Liver (tissue), 9 donors: Measurements from ENCODE around the gene TRMT13. TPM values are rescaled to one million over a fixed set of nuclear protein-coding genes. Genes with fewer than 3 reads are reported as not detected.
A peak's percentile ranks its signal among the peaks of the same experiment; 100 is the strongest.
"Not testable (repeated sequence)": the region's sequence is repeated elsewhere in the genome, so short reads cannot be mapped to it uniquely, and the experiment has no call there.

Experiments used
- DNase-seq: peaks from one replicate; pipeline ENCODE4 v3.0.0-alpha.2; 2017; ENCODE audit warnings: low spot score
- H3K27ac ChIP-seq, 2 donors: one replicate each; pipeline ENCODE4 v1.7.0; 2013; ENCODE audit warnings: inconsistent platforms in 2 of 2, low read length in 2 of 2, control low read depth in 1 of 2, low read depth in 1 of 2, mild to moderate bottlenecking in 1 of 2
- H3K27me3 ChIP-seq, 4 donors: one replicate each; pipeline versions ENCODE4 v1.6.1 to v1.7.0; 2013; ENCODE audit warnings: low read length in 3 of 4, inconsistent platforms in 1 of 4, mild to moderate bottlenecking in 1 of 4, moderate library complexity in 1 of 4; ENCODE audit not compliant: control insufficient read depth in 4 of 4, insufficient read depth in 4 of 4
- H3K36me3 ChIP-seq, 4 donors: one replicate each; pipeline versions ENCODE4 v1.6.1 to v1.7.0; 2013; ENCODE audit warnings: low read length in 3 of 4, mild to moderate bottlenecking in 3 of 4, low read depth in 1 of 4, moderate library complexity in 1 of 4; ENCODE audit not compliant: control insufficient read depth in 4 of 4, insufficient read depth in 3 of 4
- H3K4me1 ChIP-seq, 4 donors: one replicate each; pipeline versions ENCODE4 v1.6.1 to v1.7.0; 2013; ENCODE audit warnings: low read length in 3 of 4, mild to moderate bottlenecking in 3 of 4, moderate library complexity in 1 of 4; ENCODE audit not compliant: control insufficient read depth in 4 of 4, insufficient read depth in 4 of 4
- H3K4me3 ChIP-seq, 3 donors: one replicate each; pipeline versions ENCODE4 v1.6.1 to v1.7.0; 2013; ENCODE audit warnings: low read length in 3 of 3, control low read depth in 1 of 3, low read depth in 1 of 3, mild to moderate bottlenecking in 1 of 3
- H3K9ac ChIP-seq, 2 donors: one replicate each; pipeline ENCODE4 v1.7.0; 2013; ENCODE audit warnings: low read length in 2 of 2, mild to moderate bottlenecking in 2 of 2, moderate library complexity in 2 of 2, control low read depth in 1 of 2, low read depth in 1 of 2
- H3K9me3 ChIP-seq, 4 donors: one replicate each; pipeline versions ENCODE4 v1.6.1 to v1.7.0; 2013; ENCODE audit warnings: low read length in 3 of 4; ENCODE audit not compliant: control insufficient read depth in 4 of 4
- EGR1 ChIP-seq, 2 donors: IDR thresholded peaks; 2 replicates each; pipeline ENCODE4 v1.6.1; 2016 to 2018; ENCODE audit warnings: antibody characterized with exemption in 2 of 2, low read depth in 2 of 2
- FOXA1 ChIP-seq: IDR thresholded peaks from 2 replicates; pipeline ENCODE4 v1.6.1; 2016; ENCODE audit warnings: antibody characterized with exemption
- FOXA2 ChIP-seq: IDR thresholded peaks from 2 replicates; pipeline ENCODE4 v1.6.1; 2016; ENCODE audit warnings: antibody characterized with exemption
- GABPA ChIP-seq, 2 donors: IDR thresholded peaks in 1 of 2; conservative IDR thresholded peaks in 1 of 2; 2 replicates each; pipeline ENCODE4 v1.6.1; 2016; ENCODE audit warnings: antibody characterized with exemption in 2 of 2, mild to moderate bottlenecking in 1 of 2, moderate library complexity in 1 of 2
- HNF4A ChIP-seq, 2 donors: conservative IDR thresholded peaks; 2 replicates each; pipeline ENCODE4 v1.6.1; 2016; ENCODE audit warnings: antibody characterized with exemption in 2 of 2, mild to moderate bottlenecking in 2 of 2
- JUND ChIP-seq, 2 donors: IDR thresholded peaks; 2 replicates each; pipeline ENCODE4 v1.6.1; 2016; ENCODE audit warnings: antibody characterized with exemption in 2 of 2
- NR2F2 ChIP-seq: IDR thresholded peaks from 2 replicates; pipeline ENCODE4 v1.6.1; 2016; ENCODE audit warnings: antibody characterized with exemption
- RAD21 ChIP-seq, 2 donors: IDR thresholded peaks; 2 replicates each; pipeline ENCODE4 v1.6.1; 2016; ENCODE audit warnings: antibody characterized with exemption in 2 of 2, mild to moderate bottlenecking in 2 of 2
- RXRA ChIP-seq, 2 donors: IDR thresholded peaks; 2 replicates each; pipeline ENCODE4 v1.6.1; 2017 to 2018; ENCODE audit warnings: antibody characterized with exemption in 2 of 2, mild to moderate bottlenecking in 1 of 2
- SP1 ChIP-seq: IDR thresholded peaks from 2 replicates; pipeline ENCODE4 v1.6.1; 2018; ENCODE audit warnings: antibody characterized with exemption, mild to moderate bottlenecking
- TAF1 ChIP-seq: conservative IDR thresholded peaks from 2 replicates; pipeline ENCODE4 v1.6.1; 2016; ENCODE audit warnings: antibody characterized with exemption, mild to moderate bottlenecking
- YY1 ChIP-seq: IDR thresholded peaks from 2 replicates; pipeline ENCODE4 v1.6.1; 2016; ENCODE audit warnings: antibody characterized with exemption, mild to moderate bottlenecking
- WGBS: extraction: QIAGEN DNeasy Blood & Tissue Kit; methylation state at CpG from one replicate; pipeline ENCODE4 v1.1.7; 2013; 5-methylcytosine and 5-hydroxymethylcytosine counted together
- polyA plus RNA-seq, 2 donors: library from polyadenylated mRNA; stranded (reverse) in 1 of 2; unstranded in 1 of 2; fragments of 200-250 nt in 1 of 2; fragments of >200 nt in 1 of 2; fragmentation: Nextera tagmentation in 1 of 2; extraction: Ambion mirVana in 1 of 2; gene quantifications; one replicate each; pipeline versions ENCODE4 v1.2.1 to v1.2.3, GENCODE V29; 2013 to 2015
- total RNA-seq, 2 donors: library from RNA; depleted of rRNA; stranded (reverse); fragments of >200 nt; gene quantifications; one replicate each; pipeline ENCODE4 v1.2.3, GENCODE V29; 2014
- TF ChIP-seq, protein P1 (sequence below): IDR thresholded peaks from 2 replicates; pipeline ENCODE4 v1.6.1; 2016; ENCODE audit warnings: antibody characterized with exemption
- TF ChIP-seq, protein P2 (sequence below): IDR thresholded peaks from 2 replicates; pipeline ENCODE4 v1.6.1; 2016; ENCODE audit warnings: antibody characterized with exemption
- TF ChIP-seq, protein P3 (sequence below): fragments of 150-350 bp; IDR thresholded peaks from 2 replicates; pipeline ENCODE4 v1.5.1; 2017; ENCODE audit warnings: improper control_type of control experiment, low read depth, low read length; ENCODE audit not compliant: missing input control
- TF ChIP-seq, protein P4 (sequence below): IDR thresholded peaks from 2 replicates; pipeline ENCODE4 v1.6.1; 2016; ENCODE audit warnings: antibody characterized with exemption
- donor health status: healthy.
- donor health status: healthy.
- donor health status: healthy.
- donor health status: healthy.
- donor health status: healthy.

The TRMT13 gene
- total and polyA plus RNA-seq, 4 donors = 3.5 to 11.2 (median 9.3) TPM

DNA sequence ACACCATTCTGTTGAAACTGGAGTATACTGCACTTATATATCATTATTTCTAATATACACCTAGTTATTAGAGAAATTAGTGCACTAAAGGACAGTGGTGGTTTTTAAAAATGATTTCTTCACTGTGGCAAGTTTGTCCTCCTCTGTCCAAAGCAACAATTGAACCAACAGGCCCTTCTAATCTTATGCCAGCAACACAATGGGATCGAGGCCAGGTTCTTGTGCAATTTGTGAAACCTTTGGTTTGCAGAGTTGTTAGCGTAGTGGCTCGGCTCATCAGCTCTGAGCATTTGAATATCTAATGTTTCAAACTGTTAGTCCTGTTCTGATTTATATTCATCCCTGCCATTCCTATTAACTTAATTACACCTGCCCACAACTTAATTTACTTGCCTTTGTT lies 54.9 kb downstream of the TRMT13 start (continued):
- TF ChIP-seq, protein P1, sequence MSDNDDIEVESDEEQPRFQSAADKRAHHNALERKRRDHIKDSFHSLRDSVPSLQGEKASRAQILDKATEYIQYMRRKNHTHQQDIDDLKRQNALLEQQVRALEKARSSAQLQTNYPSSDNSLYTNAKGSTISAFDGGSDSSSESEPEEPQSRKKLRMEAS = peak; percentile 27
- peak; percentile 33 to 49 for TF ChIP-seq RAD21 (IDR thresholded peaks at IDR 0.05)
- peak in 1 of 2 donors; percentile 35 for TF ChIP-seq JUND (IDR thresholded peaks at IDR 0.05)

DNA sequence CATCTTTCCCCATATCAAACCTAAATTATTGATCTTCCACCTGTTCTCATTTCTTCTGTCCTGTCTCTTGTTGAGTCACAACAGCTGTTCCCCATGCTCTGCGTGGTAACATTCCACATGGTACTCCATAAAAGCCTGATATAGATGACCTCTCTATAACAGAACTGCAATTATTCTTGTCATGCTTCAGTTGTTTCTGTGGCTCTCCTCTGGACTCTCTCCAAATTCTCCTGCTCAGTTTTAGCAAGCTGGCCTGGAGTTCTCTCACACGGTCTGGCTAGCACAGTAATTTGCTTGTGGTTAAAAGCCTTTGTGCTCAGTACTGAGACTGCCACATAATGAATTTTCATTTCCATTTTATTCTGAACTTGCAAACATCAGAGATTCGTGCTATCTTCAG lies 55.7 kb downstream of the TRMT13 start:
- H3K9me3 ChIP-seq = no peaks in the 10 kb centered on the region
- H3K4me3 ChIP-seq = no peak overlapping the region
- H3K4me1 ChIP-seq = peaks cover 5 to 22% (median 15%) of the 10 kb centered on the region in 4 donors
- H3K36me3 ChIP-seq = peaks cover 0 to 3% (median 0%) of the 10 kb centered on the region in 4 donors
- no peaks in the 10 kb centered on the region for H3K27me3 ChIP-seq
- 27% methylated on average over 3 of the region's 3 CpGs for WGBS
- peak overlapping the region; percentile 10 to 42 for H3K27ac ChIP-seq
- TF ChIP-seq, protein P2, sequence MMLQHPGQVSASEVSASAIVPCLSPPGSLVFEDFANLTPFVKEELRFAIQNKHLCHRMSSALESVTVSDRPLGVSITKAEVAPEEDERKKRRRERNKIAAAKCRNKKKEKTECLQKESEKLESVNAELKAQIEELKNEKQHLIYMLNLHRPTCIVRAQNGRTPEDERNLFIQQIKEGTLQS = no peak
- TF ChIP-seq RXRA (IDR thresholded peaks at IDR 0.05) (no peak), FOXA1 (no peak), RAD21 (IDR thresholded peaks at IDR 0.05) (no peak), SP1 (no peak), EGR1 (IDR thresholded peaks at IDR 0.05; ENCODE audit: low read depth in 2 of 2) (no peak), GABPA (IDR thresholded peaks at IDR 0.05 in 1 of 2, conservative IDR thresholded peaks at IDR 0.05 in 1 of 2) (no peak), YY1 (no peak), TAF1 (no peak), JUND (IDR thresholded peaks at IDR 0.05) (no peak), NR2F2 (no peak), HNF4A (conservative IDR thresholded peaks at IDR 0.05) (no peak), FOXA2 (no peak)
- TF ChIP-seq, protein P1 = no peak
- TF ChIP-seq, protein P3, sequence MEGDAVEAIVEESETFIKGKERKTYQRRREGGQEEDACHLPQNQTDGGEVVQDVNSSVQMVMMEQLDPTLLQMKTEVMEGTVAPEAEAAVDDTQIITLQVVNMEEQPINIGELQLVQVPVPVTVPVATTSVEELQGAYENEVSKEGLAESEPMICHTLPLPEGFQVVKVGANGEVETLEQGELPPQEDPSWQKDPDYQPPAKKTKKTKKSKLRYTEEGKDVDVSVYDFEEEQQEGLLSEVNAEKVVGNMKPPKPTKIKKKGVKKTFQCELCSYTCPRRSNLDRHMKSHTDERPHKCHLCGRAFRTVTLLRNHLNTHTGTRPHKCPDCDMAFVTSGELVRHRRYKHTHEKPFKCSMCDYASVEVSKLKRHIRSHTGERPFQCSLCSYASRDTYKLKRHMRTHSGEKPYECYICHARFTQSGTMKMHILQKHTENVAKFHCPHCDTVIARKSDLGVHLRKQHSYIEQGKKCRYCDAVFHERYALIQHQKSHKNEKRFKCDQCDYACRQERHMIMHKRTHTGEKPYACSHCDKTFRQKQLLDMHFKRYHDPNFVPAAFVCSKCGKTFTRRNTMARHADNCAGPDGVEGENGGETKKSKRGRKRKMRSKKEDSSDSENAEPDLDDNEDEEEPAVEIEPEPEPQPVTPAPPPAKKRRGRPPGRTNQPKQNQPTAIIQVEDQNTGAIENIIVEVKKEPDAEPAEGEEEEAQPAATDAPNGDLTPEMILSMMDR = no peak
- TF ChIP-seq, protein P4, sequence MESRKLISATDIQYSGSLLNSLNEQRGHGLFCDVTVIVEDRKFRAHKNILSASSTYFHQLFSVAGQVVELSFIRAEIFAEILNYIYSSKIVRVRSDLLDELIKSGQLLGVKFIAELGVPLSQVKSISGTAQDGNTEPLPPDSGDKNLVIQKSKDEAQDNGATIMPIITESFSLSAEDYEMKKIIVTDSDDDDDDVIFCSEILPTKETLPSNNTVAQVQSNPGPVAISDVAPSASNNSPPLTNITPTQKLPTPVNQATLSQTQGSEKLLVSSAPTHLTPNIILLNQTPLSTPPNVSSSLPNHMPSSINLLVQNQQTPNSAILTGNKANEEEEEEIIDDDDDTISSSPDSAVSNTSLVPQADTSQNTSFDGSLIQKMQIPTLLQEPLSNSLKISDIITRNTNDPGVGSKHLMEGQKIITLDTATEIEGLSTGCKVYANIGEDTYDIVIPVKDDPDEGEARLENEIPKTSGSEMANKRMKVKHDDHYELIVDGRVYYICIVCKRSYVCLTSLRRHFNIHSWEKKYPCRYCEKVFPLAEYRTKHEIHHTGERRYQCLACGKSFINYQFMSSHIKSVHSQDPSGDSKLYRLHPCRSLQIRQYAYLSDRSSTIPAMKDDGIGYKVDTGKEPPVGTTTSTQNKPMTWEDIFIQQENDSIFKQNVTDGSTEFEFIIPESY = no peak
- DNase-seq = no peak
- H3K9ac ChIP-seq = peak overlapping the region in 1 of 2 donors; percentile 61

DNA sequence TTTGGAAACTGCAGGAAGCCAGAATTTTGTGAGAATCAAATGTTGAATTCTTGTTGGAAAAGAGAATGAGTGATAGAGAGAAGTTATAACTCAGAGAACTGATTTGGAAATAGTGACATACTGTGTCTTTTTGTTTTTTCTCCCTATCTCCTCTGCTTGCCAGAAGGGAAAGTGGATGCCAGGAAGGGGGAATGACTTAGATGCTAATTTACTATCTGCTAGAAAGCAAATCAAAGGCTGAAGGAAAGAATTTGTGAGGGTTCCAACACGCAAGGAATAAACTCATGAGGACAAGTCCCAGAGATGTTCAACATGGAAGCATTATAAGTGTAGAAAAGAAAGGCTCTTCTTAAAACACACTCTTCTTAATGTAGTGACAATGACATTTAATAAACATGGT lies 65.6 kb downstream of the TRMT13 start:
- no peak overlapping the region for H3K4me3 ChIP-seq
- H3K36me3 ChIP-seq = peaks cover 6 to 31% (median 28%) of the 10 kb centered on the region in 4 donors
- H3K9me3 ChIP-seq = no peaks in the 10 kb centered on the region
- no peaks in the 10 kb centered on the region for H3K4me1 ChIP-seq
- no peak overlapping the region for H3K27ac ChIP-seq
- TF ChIP-seq, protein P1 = no peak
- TF ChIP-seq GABPA (IDR thresholded peaks at IDR 0.05 in 1 of 2, conservative IDR thresholded peaks at IDR 0.05 in 1 of 2) = no peak
- 95% methylated on average over 1 of the region's 1 CpG for WGBS
- no peak overlapping the region for H3K9ac ChIP-seq
- DNase-seq = no peak
- H3K27me3 ChIP-seq = no peaks in the 10 kb centered on the region

DNA sequence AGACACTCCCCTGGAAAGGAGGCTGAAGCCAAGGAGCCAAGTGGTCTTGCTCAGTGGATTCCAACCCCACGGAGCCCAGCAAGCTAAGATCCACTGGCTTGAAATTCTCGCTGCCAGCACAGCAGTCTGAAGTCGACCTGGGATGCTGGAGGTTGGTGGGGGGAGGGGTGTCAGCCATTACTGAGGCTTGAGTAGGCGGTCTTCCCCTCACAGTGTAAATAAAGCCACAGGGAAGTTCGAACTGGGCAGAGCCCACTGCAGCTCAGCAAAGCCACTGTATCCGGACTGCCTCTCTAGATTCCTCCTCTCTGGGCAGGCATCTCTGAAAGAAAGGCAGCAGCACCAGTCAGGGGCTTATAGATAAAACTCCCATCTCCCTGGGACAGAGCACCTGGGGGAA lies 67.1 kb downstream of the TRMT13 start:
- H3K27me3 ChIP-seq, H3K4me1 ChIP-seq, H3K9ac ChIP-seq, H3K9me3 ChIP-seq, DNase-seq, H3K4me3 ChIP-seq, H3K27ac ChIP-seq: not testable (repeated sequence)
- peaks cover 6 to 31% (median 25%) of the 10 kb centered on the region in 4 donors for H3K36me3 ChIP-seq
- WGBS = 81% methylated on average over 6 of the region's 6 CpGs
